DOHH2 (cell line): Measurements from ENCODE around the gene SLBP.

Experiments
- CTCF ChIP-seq: fragments of 200-600 bp; sonication (generic); IDR thresholded peaks from one replicate; pipeline ENCODE4 v1.5.1; 2014; ENCODE audit warnings: antibody characterized with exemption, mild to moderate bottlenecking, low read depth, low read length; ENCODE audit not compliant: poor library complexity, severe bottlenecking
- EZH2phosphoT487 ChIP-seq: fragments of 200-600 bp; sonication (generic); IDR thresholded peaks from 2 replicates; pipeline ENCODE4 v1.6.1; 2017; ENCODE audit warnings: borderline replicate concordance, mild to moderate bottlenecking, antibody characterized with exemption, low read length, moderate library complexity, mixed read lengths

DNA sequence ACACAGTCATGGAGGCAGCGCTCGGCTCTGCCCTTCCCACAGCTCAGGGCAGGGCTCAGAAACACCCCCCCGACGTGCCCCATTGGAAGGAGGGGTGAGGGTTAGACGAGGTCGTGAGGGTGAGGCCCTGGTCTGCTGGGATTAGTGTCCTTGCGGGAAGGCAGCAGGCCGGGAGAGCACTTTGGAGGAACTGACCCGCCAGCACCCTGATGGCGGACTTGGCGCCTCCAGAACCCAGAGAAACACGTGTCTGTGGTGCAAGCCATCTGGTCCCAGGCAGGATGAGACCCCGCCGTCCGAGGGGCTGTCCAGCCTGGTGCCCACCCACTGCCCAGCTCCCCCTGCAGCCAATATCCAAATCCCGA is 35.5 kb upstream of the SLBP start:
- TF ChIP-seq CTCF (no peak), EZH2phosphoT487 (no peak)
